Measurements from ENCODE around the gene JUNB. TPM values are rescaled to one million over a fixed set of nuclear protein-coding genes. Genes with fewer than 3 reads are reported as not detected.

Gene JUNB
- total and polyA plus RNA-seq, 10 donors, result 57.5 to 363 (median 169) TPM

GRCh38 chr19:12759686-12760085 lies 31.6 kb upstream of the JUNB start:
- TF ChIP-seq CTCF (IDR thresholded peaks at IDR 0.05 in 8 of 11, conservative IDR thresholded peaks at IDR 0.05 in 3 of 11) (no peak), POLR2A (IDR thresholded peaks at IDR 0.05) (no peak), POLR2AphosphoS5 (IDR thresholded peaks at IDR 0.05) (no peak)
- DNase-seq, result no peak
- intact Hi-C loops (cut with DNase I; ENCODE audit: low total_unique reads), result loop anchor here (5.0 kb wide), 3 partner anchors 38 to 88 kb away; no protein-coding TSS in a partner anchor
- WGBS, 5 donors, result 89 to 97% (median 95%) methylated on average over 6 of the region's 6 CpGs
- peaks cover 0 to 32% (median 0%) of the 10 kb centered on the region in 7 donors for H3K27me3 ChIP-seq (replicated peaks in 1 of 7)
- H3K4me3 ChIP-seq, result no peak overlapping the region
- no peak overlapping the region for H3K27ac ChIP-seq
- H3K9me3 ChIP-seq, result peaks cover 0 to 4% (median 0%) of the 10 kb centered on the region in 8 donors
- H3K4me1 ChIP-seq, result peaks cover 0 to 22% (median 15%) of the 10 kb centered on the region in 6 donors
- H3K36me3 ChIP-seq, result peaks cover 0 to 23% (median 10%) of the 10 kb centered on the region in 6 donors

- Histone ChIP-seq H3K9me3 (peaks cover 0 to 4% (median 0%) of the 10 kb centered on the region in 8 donors), H3K4me1 (peaks cover 0 to 19% (median 9%) of the 10 kb centered on the region in 6 donors), H3K36me3 (peaks cover 0 to 45% (median 13%) of the 10 kb centered on the region in 6 donors), H3K4me3 (no peak overlapping the region), H3K27me3 (replicated peaks in 1 of 7) (peaks cover 0 to 1% (median 0%) of the 10 kb centered on the region in 7 donors), H3K27ac (no peak overlapping the region)
- WGBS, 5 donors, result 84 to 97% (median 93%) methylated on average over 8 to 11 of the region's 11 CpGs
- DNase-seq, result no peak
- TF ChIP-seq POLR2A (IDR thresholded peaks at IDR 0.05), result no peak
- no peak for TF ChIP-seq POLR2AphosphoS5 (IDR thresholded peaks at IDR 0.05)
- no peak for TF ChIP-seq CTCF (IDR thresholded peaks at IDR 0.05 in 8 of 11, conservative IDR thresholded peaks at IDR 0.05 in 3 of 11)
- intact Hi-C loops (cut with DNase I; ENCODE audit: low total_unique reads), result loop anchor here (5.0 kb wide), 2 partner anchors 34 to 84 kb away; no protein-coding TSS in a partner anchor
Observed at GRCh38 chr19:12763100-12763499, 28.2 kb upstream of the JUNB start.

- Histone ChIP-seq H3K4me1 (peaks cover 0 to 17% (median 8%) of the 10 kb centered on the region in 6 donors), H3K27ac (no peak overlapping the region), H3K36me3 (peaks cover 0 to 50% (median 13%) of the 10 kb centered on the region in 6 donors), H3K27me3 (replicated peaks in 1 of 7) (no peaks in the 10 kb centered on the region), H3K9me3 (peaks cover 0 to 4% (median 0%) of the 10 kb centered on the region in 8 donors), H3K4me3 (no peak overlapping the region)
- DNase-seq, result no peak
- TF ChIP-seq POLR2A (IDR thresholded peaks at IDR 0.05), result no peak
- no peak for TF ChIP-seq POLR2AphosphoS5 (IDR thresholded peaks at IDR 0.05)
- no peak for TF ChIP-seq CTCF (IDR thresholded peaks at IDR 0.05 in 8 of 11, conservative IDR thresholded peaks at IDR 0.05 in 3 of 11)
- 88 to 98% (median 96%) methylated on average over 15 to 16 of the region's 16 CpGs for WGBS, 5 donors
- intact Hi-C loops (cut with DNase I; ENCODE audit: low total_unique reads), result loop anchor here (5.0 kb wide), 2 partner anchors 33 to 83 kb away; no protein-coding TSS in a partner anchor
Observed at GRCh38 chr19:12764698-12765097, 26.6 kb upstream of the JUNB start.

- intact Hi-C loops (cut with DNase I; ENCODE audit: low total_unique reads), result no loop called here
- DNase-seq, result peak; percentile 93
- 5 to 84% (median 47%) methylated on average over 26 to 30 of the region's 30 CpGs for WGBS, 5 donors
- peaks cover 0 to 10% (median 3%) of the 10 kb centered on the region in 6 donors for H3K4me1 ChIP-seq
- peak overlapping the region in 4 of 8 donors; percentile 32 to 57 (median 48) for H3K27ac ChIP-seq
- TF ChIP-seq POLR2AphosphoS5 (IDR thresholded peaks at IDR 0.05) (peak; percentile 56 to 78 (median 75)), POLR2A (IDR thresholded peaks at IDR 0.05) (peak in 1 of 3 donors; percentile 3), CTCF (IDR thresholded peaks at IDR 0.05 in 8 of 11, conservative IDR thresholded peaks at IDR 0.05 in 3 of 11) (peak in 10 of 11 experiments; percentile 59 to 96 (median 84))
- peaks cover 0 to 4% (median 0%) of the 10 kb centered on the region in 8 donors for H3K9me3 ChIP-seq
- H3K27me3 ChIP-seq (replicated peaks in 1 of 7), result no peaks in the 10 kb centered on the region
- H3K36me3 ChIP-seq, result peaks cover 0 to 56% (median 13%) of the 10 kb centered on the region in 6 donors
- peak overlapping the region in 5 of 8 donors; percentile 7 to 69 (median 28) for H3K4me3 ChIP-seq
Observed at GRCh38 chr19:12766051-12766521, 25.2 kb upstream of the JUNB start.
